Thyroid gland (tissue), 4 donors: ENCODE measurements around the gene CDH23. TPM values are rescaled to one million over a fixed set of nuclear protein-coding genes. Genes with fewer than 3 reads are reported as not detected.

Experiments used
- DNase-seq, 2 donors: peaks; one replicate each; pipeline ENCODE4 v3.0.0-alpha.2; 2019
- H3K27ac ChIP-seq, 3 donors: fragments of 200-600 bp; sonication (generic); 1 replicate in 2 of 3; 2 replicates in 1 of 3; pipeline ENCODE4 v1.5.1; 2016 to 2019; ENCODE audit warnings: mild to moderate bottlenecking in 1 of 3, moderate library complexity in 1 of 3
- H3K27me3 ChIP-seq: fragments of 200-600 bp; sonication (generic); one replicate; pipeline ENCODE4 v1.5.1; 2019
- H3K36me3 ChIP-seq, 2 donors: fragments of 200-600 bp; sonication (generic); one replicate each; pipeline ENCODE4 v1.5.1; 2016 to 2019
- H3K4me1 ChIP-seq, 2 donors: fragments of 200-600 bp; sonication (generic); one replicate each; pipeline ENCODE4 v1.5.1; 2017 to 2019
- H3K4me3 ChIP-seq, 3 donors: fragments of 200-600 bp; sonication (generic); replicated peaks in 1 of 3; 1 replicate in 2 of 3; 2 replicates in 1 of 3; pipeline ENCODE4 v1.5.1; 2016; ENCODE audit warnings: mild to moderate bottlenecking in 1 of 3
- H3K9me3 ChIP-seq: fragments of 200-600 bp; sonication (generic); one replicate; pipeline ENCODE4 v1.5.1; 2017
- CTCF ChIP-seq, 6 experiments: fragments of 200-600 bp in 3 of 6; fragments of 450-650 bp in 3 of 6; sonication (generic) in 3 of 6; IDR thresholded peaks; one replicate each; pipeline ENCODE4 v1.5.1; 2016 to 2019; ENCODE audit warnings: antibody characterized with exemption in 6 of 6, mild to moderate bottlenecking in 2 of 6, inconsistent platforms in 1 of 6, moderate library complexity in 1 of 6
- POLR2A ChIP-seq, 2 donors: fragments of 450-650 bp; IDR thresholded peaks; one replicate each; pipeline ENCODE4 v1.6.1; 2017; ENCODE audit warnings: antibody characterized with exemption in 2 of 2, mild to moderate bottlenecking in 2 of 2, moderate library complexity in 1 of 2
- WGBS, 2 donors: methylation state at CpG; one replicate each; pipeline ENCODE4 v1.1.5; 2017; 5-methylcytosine and 5-hydroxymethylcytosine counted together
- intact Hi-C: fragments of 100-400 bp; cut with DNase I; formaldehyde crosslinking; loops from one replicate; pipeline ENCODE4 v1.15.1; 2023
- total RNA-seq, 4 donors: library from RNA; depleted of rRNA; stranded (reverse); fragments of >200 nt; gene quantifications; one replicate each; pipeline ENCODE4 v1.2.3, GENCODE V29; 2016

The CDH23 gene
- total RNA-seq, 4 donors from 2014 or later: 3.0 to 4.2 (median 3.9) TPM

- peaks cover 16 to 30% of the 10 kb centered on the region in 2 donors for H3K4me1 ChIP-seq
- H3K36me3 ChIP-seq: no peaks in the 10 kb centered on the region
- no peak for TF ChIP-seq POLR2A (IDR thresholded peaks at IDR 0.05)
- TF ChIP-seq CTCF (IDR thresholded peaks at IDR 0.05): no peak
- H3K9me3 ChIP-seq: no peaks in the 10 kb centered on the region
- peak overlapping the region in 1 of 3 donors; percentile 68 for H3K27ac ChIP-seq
- no peaks in the 10 kb centered on the region for H3K27me3 ChIP-seq
- H3K4me3 ChIP-seq: no peak overlapping the region
- DNase-seq: no peak
- intact Hi-C loops: no loop called here
- 95 to 97% methylated on average over 2 of the region's 2 CpGs for WGBS, 2 donors
Measured at GRCh38 chr10:71712170-71712569, 315.4 kb downstream of the CDH23 start.

- Histone ChIP-seq H3K4me3 (no peak overlapping the region), H3K27ac (peak overlapping the region; percentile 61 to 76 (median 68)), H3K9me3 (no peaks in the 10 kb centered on the region), H3K36me3 (no peaks in the 10 kb centered on the region), H3K27me3 (no peaks in the 10 kb centered on the region), H3K4me1 (peaks cover 16 to 30% of the 10 kb centered on the region in 2 donors)
- DNase-seq: no peak
- TF ChIP-seq POLR2A (IDR thresholded peaks at IDR 0.05): no peak
- WGBS, 2 donors: 72 to 88% methylated on average over 8 to 17 of the region's 17 CpGs
- intact Hi-C loops: no loop called here
Measured at GRCh38 chr10:71712572-71713134, 315.9 kb downstream of the CDH23 start.

GRCh38 chr10:71713135-71714030 lies 316.7 kb downstream of the CDH23 start:
- peak; percentile 48 to 56 for DNase-seq
- H3K27me3 ChIP-seq: no peaks in the 10 kb centered on the region
- no peaks in the 10 kb centered on the region for H3K9me3 ChIP-seq
- H3K4me1 ChIP-seq: peaks cover 16 to 33% of the 10 kb centered on the region in 2 donors
- 42 to 48% methylated on average over 8 to 12 of the region's 12 CpGs for WGBS, 2 donors
- intact Hi-C loops: no loop called here
- no peak overlapping the region for H3K4me3 ChIP-seq
- peak overlapping the region; percentile 61 to 76 (median 68) for H3K27ac ChIP-seq
- TF ChIP-seq CTCF (IDR thresholded peaks at IDR 0.05) (peak in 2 of 6 experiments; percentile 8 to 20), POLR2A (IDR thresholded peaks at IDR 0.05) (no peak)
- H3K36me3 ChIP-seq: no peaks in the 10 kb centered on the region

GRCh38 chr10:71714031-71714410 lies 317.3 kb downstream of the CDH23 start:
- 60 to 85% methylated on average over 4 of the region's 4 CpGs for WGBS, 2 donors
- no peak overlapping the region for H3K4me3 ChIP-seq
- H3K27me3 ChIP-seq: no peaks in the 10 kb centered on the region
- peak overlapping the region; percentile 61 to 76 (median 68) for H3K27ac ChIP-seq
- no peak for DNase-seq
- no peak for TF ChIP-seq CTCF (IDR thresholded peaks at IDR 0.05)
- no peak for TF ChIP-seq POLR2A (IDR thresholded peaks at IDR 0.05)
- peaks cover 16 to 38% of the 10 kb centered on the region in 2 donors for H3K4me1 ChIP-seq
- no peaks in the 10 kb centered on the region for H3K9me3 ChIP-seq
- intact Hi-C loops: no loop called here
- H3K36me3 ChIP-seq: no peaks in the 10 kb centered on the region

- intact Hi-C loops: no loop called here
- Histone ChIP-seq H3K4me1 (peaks cover 16 to 38% of the 10 kb centered on the region in 2 donors), H3K27ac (peak overlapping the region; percentile 61 to 76 (median 68)), H3K9me3 (no peaks in the 10 kb centered on the region), H3K4me3 (no peak overlapping the region), H3K36me3 (no peaks in the 10 kb centered on the region), H3K27me3 (no peaks in the 10 kb centered on the region)
- DNase-seq: no peak
- 71 to 85% methylated on average over 2 to 5 of the region's 5 CpGs for WGBS, 2 donors
- no peak for TF ChIP-seq POLR2A (IDR thresholded peaks at IDR 0.05)
- no peak for TF ChIP-seq CTCF (IDR thresholded peaks at IDR 0.05)
Measured at GRCh38 chr10:71714592-71714991, 317.9 kb downstream of the CDH23 start.
